ENCODE results near the gene CNNM1. TPM values are rescaled to one million over a fixed set of nuclear protein-coding genes. Genes with fewer than 3 reads are reported as not detected.
A peak's percentile ranks its signal among the peaks of the same experiment; 100 is the strongest.

The CNNM1 gene
- polyA plus RNA-seq, 2 of the 4 experiments (the other 2 are of a cell fraction) = 14.2 to 17.5 TPM

GRCh38 chr10:99290306-99290705 is 38.9 kb upstream of the CNNM1 start:
- ChIA-PET CTCF (interaction anchor here (1.0 kb wide), 1 partner anchor 24 kb away, joined by 3 read pairs; no protein-coding TSS in a partner anchor), POLR2A (no interaction called here)
- 71% methylated on average over 1 of the region's 1 CpG for WGBS (ENCODE audit: missing lambda C conversion rate)
- H3K4me1 ChIP-seq = no peaks in the 10 kb centered on the region
- FAIRE-seq (no peak), DNase-seq (ENCODE audit: low read depth in 1 of 2, low spot score in 1 of 2) (no peak), ATAC-seq (no peak)
- H3K4me3 ChIP-seq = no peak overlapping the region
- no peak overlapping the region for H3K4me2 ChIP-seq
- H3K27ac ChIP-seq = no peak overlapping the region
- no peak for TF ChIP-seq EP300 (IDR thresholded peaks at IDR 0.05)
- no peak for TF ChIP-seq NFE2L2 (conservative IDR thresholded peaks at IDR 0.05; ENCODE audit: low read length)
- no peak for TF ChIP-seq HMGXB4 (CRISPR knock-in tag; IDR thresholded peaks at IDR 0.05; ENCODE audit: borderline replicate concordance)
- no peak for TF ChIP-seq CBX2 (IDR thresholded peaks at IDR 0.05; ENCODE audit: borderline replicate concordance, low read depth)
- no peak for TF ChIP-seq CEBPB (IDR thresholded peaks at IDR 0.05)
- no peak for TF ChIP-seq ZC3H11A (IDR thresholded peaks at IDR 0.05)
- no peak for TF ChIP-seq PBX3 (IDR thresholded peaks at IDR 0.05)
- TF ChIP-seq REST (IDR thresholded peaks at IDR 0.05) = no peak
- TF ChIP-seq E2F6 (IDR thresholded peaks at IDR 0.05; ENCODE audit: borderline replicate concordance, low read depth) = no peak
- no peak for TF ChIP-seq USF2 (IDR thresholded peaks at IDR 0.05)
- TF ChIP-seq RFX5 (IDR thresholded peaks at IDR 0.05) = no peak
- TF ChIP-seq SMC3 (IDR thresholded peaks at IDR 0.05) = no peak
- H3K9me3 ChIP-seq = no peaks in the 10 kb centered on the region

GRCh38 chr10:99292159-99292558 is 37.0 kb upstream of the CNNM1 start:
- peak in 1 of 2 experiments; percentile 54 for DNase-seq (ENCODE audit: low read depth in 1 of 2, low spot score in 1 of 2)
- TF ChIP-seq ELK1 (IDR thresholded peaks at IDR 0.05; ENCODE audit: low read depth, low read length) (no peak), REST (IDR thresholded peaks at IDR 0.05) (no peak), HOXA7 (CRISPR knock-in tag; IDR thresholded peaks at IDR 0.05) (no peak), ZC3H11A (IDR thresholded peaks at IDR 0.05) (no peak), FOSL2 (IDR thresholded peaks at IDR 0.05) (no peak), FOSL2 (CRISPR knock-in tag; IDR thresholded peaks at IDR 0.05) (peak; percentile 51), MAX (IDR thresholded peaks at IDR 0.05) (no peak), NR3C1 (IDR thresholded peaks at IDR 0.05) (no peak), KDM5A (IDR thresholded peaks at IDR 0.05) (no peak), HMGXB4 (CRISPR knock-in tag; IDR thresholded peaks at IDR 0.05; ENCODE audit: borderline replicate concordance) (no peak)
- FAIRE-seq = no peak
- H3K9me3 ChIP-seq = no peaks in the 10 kb centered on the region
- ChIA-PET POLR2A (no interaction called here), CTCF (no interaction called here)
- no peak overlapping the region for H3K27ac ChIP-seq
- ATAC-seq = peak; percentile 75
- H3K4me1 ChIP-seq = no peaks in the 10 kb centered on the region
- no peak overlapping the region for H3K4me2 ChIP-seq
- 39% methylated on average over 1 of the region's 1 CpG for WGBS (ENCODE audit: missing lambda C conversion rate)
- H3K4me3 ChIP-seq = no peak overlapping the region

Measured in A549 (cell line).